Stimulated activated naive CD8-positive, alpha-beta T cell treated with anti-CD3 and anti-CD28 coated beads, Interleukin-15, Interleukin-2, amounts not matched to agents 100 U/mL and 50 U/mL, for 24 hours (primary cell): Measurements from ENCODE around the gene DELE1.
"Not testable (repeated sequence)": the region's sequence is repeated elsewhere in the genome, so short reads cannot be mapped to it uniquely, and the experiment has no call there.

Experiments used
- ATAC-seq: fragments of 150-1000 bp; cut with Tn5 transposase; one replicate; pipeline ENCODE4 v1.10.0; 2021
- DNase-seq: peaks from one replicate; pipeline ENCODE4 v3.0.0; 2021

Gene DELE1

GRCh38 chr5:141922827-141923447 is 734 bp upstream of the DELE1 start:
- not testable (repeated sequence) for DNase-seq, ATAC-seq

GRCh38 chr5:141926434-141926833 is 2.8 kb downstream of the DELE1 start:
- ATAC-seq (no peak), DNase-seq (no peak)

GRCh38 chr5:141928051-141928450 is 4.4 kb downstream of the DELE1 start:
- ATAC-seq (no peak), DNase-seq (no peak)

- ATAC-seq (no peak), DNase-seq (no peak)
Measured at GRCh38 chr5:141929398-141930058, 5.9 kb downstream of the DELE1 start.

- no peak for ATAC-seq
- DNase-seq, result no peak
Measured at GRCh38 chr5:141931694-141932093, 8.0 kb downstream of the DELE1 start.

GRCh38 chr5:141933151-141933550 is 9.5 kb downstream of the DELE1 start:
- DNase-seq (no peak), ATAC-seq (no peak)

GRCh38 chr5:141934099-141934844 is 10.6 kb downstream of the DELE1 start:
- no peak for ATAC-seq
- DNase-seq, result no peak

GRCh38 chr5:141935538-141935937 is 11.9 kb downstream of the DELE1 start:
- ATAC-seq, result no peak
- no peak for DNase-seq

- ATAC-seq (no peak), DNase-seq (no peak)
Measured at GRCh38 chr5:141940695-141941271, 17.1 kb downstream of the DELE1 start.

- ATAC-seq (no peak), DNase-seq (no peak)
Measured at GRCh38 chr5:141941307-141941706, 17.6 kb downstream of the DELE1 start.

- DNase-seq (no peak), ATAC-seq (no peak)
Measured at GRCh38 chr5:141941779-141942178, 18.1 kb downstream of the DELE1 start.

- no peak for ATAC-seq
- DNase-seq, result no peak
Measured at GRCh38 chr5:141942185-141942857, 18.6 kb downstream of the DELE1 start.

- ATAC-seq, result no peak
- DNase-seq, result no peak
Measured at GRCh38 chr5:141944076-141944475, 20.4 kb downstream of the DELE1 start.

- no peak for DNase-seq
- ATAC-seq, result no peak
Measured at GRCh38 chr5:141945511-141946051, 21.9 kb downstream of the DELE1 start.

- ATAC-seq (no peak), DNase-seq (no peak)
Measured at GRCh38 chr5:141947316-141947715, 23.6 kb downstream of the DELE1 start.

- ATAC-seq (no peak), DNase-seq (no peak)
Measured at GRCh38 chr5:141948812-141949211, 25.1 kb downstream of the DELE1 start.

- no peak for DNase-seq
- ATAC-seq, result no peak
Measured at GRCh38 chr5:141949511-141949910, 25.8 kb downstream of the DELE1 start.

GRCh38 chr5:141950207-141951005 is 26.7 kb downstream of the DELE1 start:
- no peak for DNase-seq
- ATAC-seq, result no peak

- DNase-seq, result peak; percentile 52
- ATAC-seq, result peak; percentile 62
Measured at GRCh38 chr5:141951332-141951781, 27.7 kb downstream of the DELE1 start.

- DNase-seq (no peak), ATAC-seq (no peak)
Measured at GRCh38 chr5:141952020-141952419, 28.3 kb downstream of the DELE1 start.

GRCh38 chr5:141954194-141954593 is 30.5 kb downstream of the DELE1 start:
- DNase-seq (no peak), ATAC-seq (no peak)
